ENCODE measurements around the gene ARHGAP22.

Gene ARHGAP22

GRCh38 chr10:48526011-48526821 is 78.7 kb downstream of the ARHGAP22 start:
- no peak for DNase-seq

GRCh38 chr10:48525113-48525512 is 79.8 kb downstream of the ARHGAP22 start:
- DNase-seq, result no peak

- peak; percentile 31 for DNase-seq
These were observed 80.8 kb downstream of the ARHGAP22 start for GRCh38 chr10:48523820-48524758.

- DNase-seq, result peak; percentile 8
These were observed 81.6 kb downstream of the ARHGAP22 start for GRCh38 chr10:48523212-48523819.

- DNase-seq, result no peak
These were observed 82.7 kb downstream of the ARHGAP22 start for GRCh38 chr10:48522011-48522765.

- DNase-seq, result no peak
These were observed 84.3 kb downstream of the ARHGAP22 start for GRCh38 chr10:48520594-48520993.

GRCh38 chr10:48520184-48520506 is 84.7 kb downstream of the ARHGAP22 start:
- DNase-seq, result no peak

GRCh38 chr10:48519481-48520183 is 85.2 kb downstream of the ARHGAP22 start:
- DNase-seq, result no peak

GRCh38 chr10:48518986-48519385 is 85.9 kb downstream of the ARHGAP22 start:
- DNase-seq, result no peak

GRCh38 chr10:48517911-48518811 is 86.7 kb downstream of the ARHGAP22 start:
- no peak for DNase-seq

GRCh38 chr10:48517482-48517881 is 87.4 kb downstream of the ARHGAP22 start:
- DNase-seq, result no peak

GRCh38 chr10:48516911-48517310 is 88.0 kb downstream of the ARHGAP22 start:
- DNase-seq, result no peak

GRCh38 chr10:48514916-48515315 is 90.0 kb downstream of the ARHGAP22 start:
- no peak for DNase-seq

GRCh38 chr10:48514255-48514654 is 90.6 kb downstream of the ARHGAP22 start:
- no peak for DNase-seq

- DNase-seq, result no peak
These were observed 92.0 kb downstream of the ARHGAP22 start for GRCh38 chr10:48512861-48513260.

GRCh38 chr10:48511875-48512231 is 93.0 kb downstream of the ARHGAP22 start:
- DNase-seq, result no peak

GRCh38 chr10:48511066-48511874 is 93.6 kb downstream of the ARHGAP22 start:
- DNase-seq, result no peak

GRCh38 chr10:48509974-48510692 is 94.7 kb downstream of the ARHGAP22 start:
- no peak for DNase-seq
